ENCODE measurements around the gene AKT1. TPM values are rescaled to one million over a fixed set of nuclear protein-coding genes. Genes with fewer than 3 reads are reported as not detected.
A peak's percentile ranks its signal among the peaks of the same experiment; 100 is the strongest.

The AKT1 gene
- total RNA-seq, 1 donor from 2014 or later: 147 TPM

- Mint-ChIP-seq H3K36me3 (ENCODE audit: insufficient read depth) (no peaks in the 10 kb centered on the region), H3K9me3 (ENCODE audit: low read depth) (no peaks in the 10 kb centered on the region), H3K27ac (peak overlapping the region; percentile 56), H3K27me3 (no peaks in the 10 kb centered on the region), H3K4me1 (ENCODE audit: low read depth) (peaks cover 25% of the 10 kb centered on the region), H3K4me3 (ENCODE audit: low read depth) (peak overlapping the region; percentile 82)
- TF ChIP-seq CTCF (IDR thresholded peaks at IDR 0.05; ENCODE audit: unreplicated experiment): peak; percentile 31
- DNase-seq (ENCODE audit: low spot score, unreplicated experiment): no peak
Observed at GRCh38 chr14:104792945-104793702, 2.4 kb downstream of the AKT1 start.

GRCh38 chr14:104792101-104792884 is 3.3 kb downstream of the AKT1 start:
- H3K27ac Mint-ChIP-seq: no peak overlapping the region
- H3K4me1 Mint-ChIP-seq (ENCODE audit: low read depth): peaks cover 23% of the 10 kb centered on the region
- H3K9me3 Mint-ChIP-seq (ENCODE audit: low read depth): no peaks in the 10 kb centered on the region
- no peak overlapping the region for H3K4me3 Mint-ChIP-seq (ENCODE audit: low read depth)
- no peak for TF ChIP-seq CTCF (IDR thresholded peaks at IDR 0.05; ENCODE audit: unreplicated experiment)
- no peaks in the 10 kb centered on the region for H3K36me3 Mint-ChIP-seq (ENCODE audit: insufficient read depth)
- DNase-seq (ENCODE audit: low spot score, unreplicated experiment): no peak
- no peaks in the 10 kb centered on the region for H3K27me3 Mint-ChIP-seq

- DNase-seq (ENCODE audit: low spot score, unreplicated experiment): no peak
- TF ChIP-seq CTCF (IDR thresholded peaks at IDR 0.05; ENCODE audit: unreplicated experiment): no peak
- Mint-ChIP-seq H3K27ac (peak overlapping the region; percentile 38), H3K9me3 (ENCODE audit: low read depth) (no peaks in the 10 kb centered on the region), H3K4me1 (ENCODE audit: low read depth) (peaks cover 21% of the 10 kb centered on the region), H3K4me3 (ENCODE audit: low read depth) (no peak overlapping the region), H3K27me3 (no peaks in the 10 kb centered on the region), H3K36me3 (ENCODE audit: insufficient read depth) (no peaks in the 10 kb centered on the region)
Observed at GRCh38 chr14:104791425-104791824, 4.1 kb downstream of the AKT1 start.

- H3K27me3 Mint-ChIP-seq: no peaks in the 10 kb centered on the region
- no peaks in the 10 kb centered on the region for H3K9me3 Mint-ChIP-seq (ENCODE audit: low read depth)
- peaks cover 16% of the 10 kb centered on the region for H3K4me1 Mint-ChIP-seq (ENCODE audit: low read depth)
- no peaks in the 10 kb centered on the region for H3K36me3 Mint-ChIP-seq (ENCODE audit: insufficient read depth)
- no peak for TF ChIP-seq CTCF (IDR thresholded peaks at IDR 0.05; ENCODE audit: unreplicated experiment)
- H3K4me3 Mint-ChIP-seq (ENCODE audit: low read depth): no peak overlapping the region
- DNase-seq (ENCODE audit: low spot score, unreplicated experiment): no peak
- no peak overlapping the region for H3K27ac Mint-ChIP-seq
Observed at GRCh38 chr14:104789752-104790743, 5.5 kb downstream of the AKT1 start.
